ENCODE results near the gene BORCS5.
"Not testable (repeated sequence)": the region's sequence is repeated elsewhere in the genome, so short reads cannot be mapped to it uniquely, and the experiment has no call there.

BORCS5 gene

GRCh38 chr12:12351468-12352185 is 5.3 kb upstream of the BORCS5 start:
- DNase-seq (ENCODE audit: extremely low spot score, insufficient read length, low read depth); FAIRE-seq: not testable (repeated sequence)

- FAIRE-seq, result no peak
- no peak for DNase-seq (ENCODE audit: extremely low spot score, insufficient read length, low read depth)
Measured at GRCh38 chr12:12353276-12353675, 3.6 kb upstream of the BORCS5 start.

GRCh38 chr12:12353807-12354206 is 3.1 kb upstream of the BORCS5 start:
- FAIRE-seq (no peak), DNase-seq (ENCODE audit: extremely low spot score, insufficient read length, low read depth) (no peak)

GRCh38 chr12:12356467-12356895 is 397 bp upstream of the BORCS5 start:
- FAIRE-seq (no peak), DNase-seq (ENCODE audit: extremely low spot score, insufficient read length, low read depth) (no peak)

- FAIRE-seq, result peak; percentile 87
- DNase-seq (ENCODE audit: extremely low spot score, insufficient read length, low read depth), result no peak
Measured at GRCh38 chr12:12357719-12358461, 1.0 kb downstream of the BORCS5 start.

- no peak for FAIRE-seq
Measured at GRCh38 chr12:12358528-12358927, 1.6 kb downstream of the BORCS5 start.

GRCh38 chr12:12364787-12365445 is 8.0 kb downstream of the BORCS5 start:
- DNase-seq (ENCODE audit: extremely low spot score, insufficient read length, low read depth) (no peak), FAIRE-seq (no peak)

More at GRCh38 chr12:12358528-12358927, 1.6 kb downstream of the BORCS5 start:
- no peak for DNase-seq (ENCODE audit: extremely low spot score, insufficient read length, low read depth)

GRCh38 chr12:12365446-12365802 is 8.5 kb downstream of the BORCS5 start:
- DNase-seq (ENCODE audit: extremely low spot score, insufficient read length, low read depth) (no peak), FAIRE-seq (no peak)

- no peak for DNase-seq (ENCODE audit: extremely low spot score, insufficient read length, low read depth)
- FAIRE-seq, result no peak
Measured at GRCh38 chr12:12365931-12366431, 9.1 kb downstream of the BORCS5 start.

GRCh38 chr12:12366701-12367481 is 10.0 kb downstream of the BORCS5 start:
- FAIRE-seq (no peak), DNase-seq (ENCODE audit: extremely low spot score, insufficient read length, low read depth) (no peak)

GRCh38 chr12:12367482-12367998 is 10.7 kb downstream of the BORCS5 start:
- no peak for DNase-seq (ENCODE audit: extremely low spot score, insufficient read length, low read depth)
- FAIRE-seq, result peak; percentile 9

GRCh38 chr12:12372946-12373722 is 16.3 kb downstream of the BORCS5 start:
- DNase-seq (ENCODE audit: extremely low spot score, insufficient read length, low read depth) (no peak), FAIRE-seq (no peak)

GRCh38 chr12:12376646-12377448 is 20.0 kb downstream of the BORCS5 start:
- FAIRE-seq (peak; percentile 84), DNase-seq (ENCODE audit: extremely low spot score, insufficient read length, low read depth) (peak; percentile 60)

GRCh38 chr12:12378616-12379015 is 21.7 kb downstream of the BORCS5 start:
- FAIRE-seq (no peak), DNase-seq (ENCODE audit: extremely low spot score, insufficient read length, low read depth) (no peak)

- FAIRE-seq, result peak; percentile 79
- DNase-seq (ENCODE audit: extremely low spot score, insufficient read length, low read depth), result no peak
Measured at GRCh38 chr12:12379831-12380730, 23.2 kb downstream of the BORCS5 start.

- FAIRE-seq (no peak), DNase-seq (ENCODE audit: extremely low spot score, insufficient read length, low read depth) (no peak)
Measured at GRCh38 chr12:12380949-12381593, 24.2 kb downstream of the BORCS5 start.

GRCh38 chr12:12381982-12382381 is 25.1 kb downstream of the BORCS5 start:
- no peak for DNase-seq (ENCODE audit: extremely low spot score, insufficient read length, low read depth)
- FAIRE-seq, result no peak
